BJ (cell line): Measurements from ENCODE around the gene SYNJ1. TPM values are rescaled to one million over a fixed set of nuclear protein-coding genes. Genes with fewer than 3 reads are reported as not detected.

Experiments used
- CTCF ChIA-PET: fragments of 350-600 bp; formaldehyde crosslinking; extraction: SDS; loops from one replicate; lab custom pipeline; 2021; ENCODE audit warnings: antibody characterized with exemption, inconsistent platforms; lab: Yijun Ruan, JAX
- POLR2A ChIA-PET: fragments of 300-600 bp; sonication (Branson Sonifier 250); formaldehyde crosslinking; extraction: SDS; loops from one replicate; lab custom pipeline; 2021; ENCODE audit warnings: antibody characterized with exemption; lab: Charles Lee
- DNase-seq: peaks from one replicate; pipeline ENCODE4 v3.0.0-alpha.2; 2011; ENCODE audit warnings: low read depth
- H3K27me3 ChIP-seq: 2 replicates; pipeline ENCODE4 v1.6.0; 2011; ENCODE audit warnings: low read length; ENCODE audit not compliant: control insufficient read depth, insufficient read depth
- H3K36me3 ChIP-seq: 2 replicates; pipeline ENCODE4 v1.5.1; 2011; ENCODE audit warnings: low read length; ENCODE audit not compliant: control insufficient read depth, insufficient read depth
- H3K4me3 ChIP-seq: 2 replicates; pipeline ENCODE4 v1.5.1; 2011; ENCODE audit warnings: low read depth, mild to moderate bottlenecking, control low read depth, low read length
- CTCF ChIP-seq: IDR thresholded peaks from 2 replicates; pipeline ENCODE4 v1.5.1; 2011; ENCODE audit warnings: low read depth, mild to moderate bottlenecking, control low read depth, inconsistent platforms, low read length, moderate library complexity; ENCODE audit not compliant: insufficient read depth
- polyA plus RNA-seq: library from polyadenylated mRNA; depleted of rRNA; stranded (reverse); fragments of >200 nt; gene quantifications from 2 replicates; pipeline ENCODE4 v1.2.3, GENCODE V29; 2011

Gene SYNJ1
- polyA plus RNA-seq, 1 experiment, result 5.0 TPM

DNA sequence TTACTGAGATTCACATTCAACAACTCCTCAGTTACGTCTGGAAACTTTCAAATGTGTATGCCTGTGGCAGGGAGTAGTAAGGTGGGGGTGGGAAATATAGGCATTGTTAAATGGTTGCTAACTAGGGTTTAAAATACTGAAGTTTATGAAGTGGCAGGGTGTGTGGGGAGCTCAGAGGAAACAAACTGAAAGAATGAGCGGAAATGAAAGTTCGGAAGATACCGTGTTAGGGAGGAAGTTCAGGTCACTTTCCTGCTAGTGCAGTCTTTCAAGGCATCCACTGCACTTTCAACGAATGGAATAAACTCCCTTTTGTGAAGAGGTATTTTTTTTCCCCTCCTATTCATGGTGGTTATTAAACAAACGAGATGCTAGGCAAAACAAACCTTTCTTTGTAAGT lies 19.7 kb downstream of the SYNJ1 start:
- ChIA-PET CTCF (interaction anchor here (1.4 to 1.5 kb wide), 2 partner anchors 10 to 12 kb away, joined by 4 to 6 read pairs; no protein-coding TSS in a partner anchor), POLR2A (no interaction called here)

DNA sequence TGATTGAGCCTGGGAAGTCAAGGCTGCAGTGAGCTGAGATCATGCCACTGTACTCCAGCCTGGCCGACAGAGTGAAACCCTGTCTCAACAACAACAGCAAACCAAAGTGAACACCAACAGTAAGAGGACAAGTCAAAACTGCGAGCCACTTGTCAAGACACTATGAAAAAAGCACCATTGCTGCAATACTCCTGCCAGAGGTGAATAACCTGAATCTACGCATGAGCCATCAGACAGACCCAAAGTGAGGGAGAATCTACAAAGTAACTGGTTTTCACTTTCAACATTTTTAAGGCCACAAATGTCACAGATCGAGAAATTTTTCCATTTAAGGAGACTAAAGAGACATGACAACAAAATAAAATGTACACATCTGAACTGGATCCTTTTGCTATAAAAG lies 21.9 kb downstream of the SYNJ1 start:
- TF ChIP-seq CTCF, result no peak
- POLR2A ChIA-PET, result no interaction called here
- no peaks in the 10 kb centered on the region for H3K27me3 ChIP-seq
- no peak for DNase-seq
- H3K4me3 ChIP-seq, result no peak overlapping the region
- H3K36me3 ChIP-seq, result no peaks in the 10 kb centered on the region
- CTCF ChIA-PET, result no interaction called here

More for the DNA sequence above, 19.7 kb downstream of the SYNJ1 start:
- H3K27me3 ChIP-seq, result no peaks in the 10 kb centered on the region
- no peaks in the 10 kb centered on the region for H3K36me3 ChIP-seq
- no peak for DNase-seq
- TF ChIP-seq CTCF, result no peak
- H3K4me3 ChIP-seq, result no peak overlapping the region

DNA sequence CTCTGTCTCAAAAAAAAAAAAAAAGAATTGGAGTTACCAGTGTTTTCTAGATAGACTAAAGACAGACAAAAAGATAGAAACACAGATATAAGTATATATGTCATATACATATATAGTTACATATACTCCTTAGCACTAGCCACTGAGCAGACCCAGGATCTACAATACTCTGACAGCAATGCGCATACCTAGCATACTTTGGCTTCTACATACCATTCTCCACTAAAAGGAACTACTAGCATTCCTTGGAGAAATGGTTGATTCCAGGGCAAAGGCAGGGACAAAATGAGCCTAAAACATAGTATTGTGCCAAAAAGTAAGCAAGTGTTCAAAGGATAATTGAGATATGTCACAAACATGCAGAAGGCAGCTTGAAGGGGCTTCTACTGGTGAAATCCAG lies 22.7 kb downstream of the SYNJ1 start:
- no peak overlapping the region for H3K4me3 ChIP-seq
- no peak for DNase-seq
- CTCF ChIA-PET, result no interaction called here
- H3K36me3 ChIP-seq, result no peaks in the 10 kb centered on the region
- TF ChIP-seq CTCF, result no peak
- POLR2A ChIA-PET, result no interaction called here
- no peaks in the 10 kb centered on the region for H3K27me3 ChIP-seq

DNA sequence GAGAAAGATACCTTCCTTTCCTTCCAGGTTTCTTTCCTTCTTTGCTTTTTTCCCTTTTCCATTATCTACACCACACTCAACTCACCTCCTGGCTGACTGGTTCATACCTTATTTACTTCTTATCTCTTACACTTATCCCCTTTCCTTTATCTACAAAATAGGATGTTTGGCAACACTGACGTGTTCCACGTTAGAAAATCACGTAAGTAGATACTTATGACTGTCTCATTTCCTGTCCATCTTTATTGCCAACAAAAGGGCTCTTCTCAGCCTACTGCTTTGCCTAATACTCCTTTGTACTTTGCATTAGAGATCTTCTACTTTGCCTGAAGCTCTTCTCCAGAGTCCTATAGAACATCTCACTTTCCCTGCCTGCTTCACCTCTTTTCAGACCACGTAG lies 25.1 kb downstream of the SYNJ1 start:
- no peak for DNase-seq
- POLR2A ChIA-PET, result no interaction called here
- Histone ChIP-seq H3K36me3 (no peaks in the 10 kb centered on the region), H3K27me3 (no peaks in the 10 kb centered on the region), H3K4me3 (no peak overlapping the region)
- CTCF ChIA-PET, result interaction anchor here (0.5 to 1.1 kb wide), 3 partner anchors 13 to 69 kb away, joined by 3 to 4 read pairs (median 3); partner anchors contain the start of gene PAXBP1
- no peak for TF ChIP-seq CTCF

- POLR2A ChIA-PET, result no interaction called here
- no peak for DNase-seq
These were observed 28.7 kb downstream of the SYNJ1 start for GRCh38 chr21:32698971-32699693.

More at GRCh38 chr21:32698971-32699693, 28.7 kb downstream of the SYNJ1 start:
- Histone ChIP-seq H3K36me3 (no peaks in the 10 kb centered on the region; the same call in 1 of the 2 replicates), H3K27me3 (no peaks in the 10 kb centered on the region), H3K4me3 (no peak overlapping the region)
- no peak for TF ChIP-seq CTCF
- CTCF ChIA-PET, result no interaction called here
